ENCODE measurements around the gene LKAAEAR1. TPM values are rescaled to one million over a fixed set of nuclear protein-coding genes. Genes with fewer than 3 reads are reported as not detected.

Gene LKAAEAR1
- total and polyA plus RNA-seq, 2 of the 13 experiments (the other 11 are each of a cell fraction or from before 2014, with no cell fraction given), result not detected

DNA sequence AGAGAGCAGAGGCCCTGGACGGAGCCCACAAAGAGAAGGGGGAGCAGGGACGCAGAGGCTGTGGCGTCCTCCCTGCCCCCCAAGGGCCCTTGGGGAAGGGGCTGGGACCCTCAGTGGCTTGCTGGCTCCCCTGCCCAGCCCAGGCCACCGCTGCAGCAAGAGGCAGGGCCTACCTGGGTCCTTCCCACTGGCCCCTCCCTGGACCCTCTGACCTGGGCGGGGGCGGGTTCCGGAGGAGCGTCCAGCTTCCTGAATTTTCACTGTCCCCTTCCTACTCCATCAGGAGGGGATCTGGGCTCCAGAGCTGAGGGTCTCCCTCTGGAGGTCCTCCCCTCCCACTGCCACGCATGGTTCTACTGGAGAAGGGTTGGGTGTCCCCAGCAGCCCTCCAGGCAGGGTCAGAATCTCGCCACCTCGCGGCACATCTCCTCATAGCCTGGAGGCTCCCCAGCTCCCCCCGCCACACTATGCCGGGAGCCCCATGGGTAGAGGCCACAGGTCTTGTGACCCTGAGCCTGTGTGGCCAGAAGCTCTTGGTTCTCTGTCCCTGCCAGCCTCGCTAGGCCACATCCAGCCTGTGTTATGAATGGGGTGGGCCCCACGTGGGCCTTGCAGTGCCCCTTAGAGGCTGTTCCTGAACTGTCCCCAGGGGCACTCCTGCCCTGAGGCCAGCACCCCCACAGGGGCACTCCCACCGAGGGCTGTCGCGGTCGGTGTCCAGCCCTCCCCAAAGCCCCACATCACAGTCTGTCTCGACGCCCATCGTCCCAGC is 33.8 kb downstream of the LKAAEAR1 start (continued):
- TF ChIP-seq, protein P1, sequence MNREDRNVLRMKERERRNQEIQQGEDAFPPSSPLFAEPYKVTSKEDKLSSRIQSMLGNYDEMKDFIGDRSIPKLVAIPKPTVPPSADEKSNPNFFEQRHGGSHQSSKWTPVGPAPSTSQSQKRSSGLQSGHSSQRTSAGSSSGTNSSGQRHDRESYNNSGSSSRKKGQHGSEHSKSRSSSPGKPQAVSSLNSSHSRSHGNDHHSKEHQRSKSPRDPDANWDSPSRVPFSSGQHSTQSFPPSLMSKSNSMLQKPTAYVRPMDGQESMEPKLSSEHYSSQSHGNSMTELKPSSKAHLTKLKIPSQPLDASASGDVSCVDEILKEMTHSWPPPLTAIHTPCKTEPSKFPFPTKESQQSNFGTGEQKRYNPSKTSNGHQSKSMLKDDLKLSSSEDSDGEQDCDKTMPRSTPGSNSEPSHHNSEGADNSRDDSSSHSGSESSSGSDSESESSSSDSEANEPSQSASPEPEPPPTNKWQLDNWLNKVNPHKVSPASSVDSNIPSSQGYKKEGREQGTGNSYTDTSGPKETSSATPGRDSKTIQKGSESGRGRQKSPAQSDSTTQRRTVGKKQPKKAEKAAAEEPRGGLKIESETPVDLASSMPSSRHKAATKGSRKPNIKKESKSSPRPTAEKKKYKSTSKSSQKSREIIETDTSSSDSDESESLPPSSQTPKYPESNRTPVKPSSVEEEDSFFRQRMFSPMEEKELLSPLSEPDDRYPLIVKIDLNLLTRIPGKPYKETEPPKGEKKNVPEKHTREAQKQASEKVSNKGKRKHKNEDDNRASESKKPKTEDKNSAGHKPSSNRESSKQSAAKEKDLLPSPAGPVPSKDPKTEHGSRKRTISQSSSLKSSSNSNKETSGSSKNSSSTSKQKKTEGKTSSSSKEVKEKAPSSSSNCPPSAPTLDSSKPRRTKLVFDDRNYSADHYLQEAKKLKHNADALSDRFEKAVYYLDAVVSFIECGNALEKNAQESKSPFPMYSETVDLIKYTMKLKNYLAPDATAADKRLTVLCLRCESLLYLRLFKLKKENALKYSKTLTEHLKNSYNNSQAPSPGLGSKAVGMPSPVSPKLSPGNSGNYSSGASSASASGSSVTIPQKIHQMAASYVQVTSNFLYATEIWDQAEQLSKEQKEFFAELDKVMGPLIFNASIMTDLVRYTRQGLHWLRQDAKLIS (CRISPR knock-in tag; IDR thresholded peaks at IDR 0.05), result peak; percentile 29; the same call in 1 of the 2 replicates
- TF ChIP-seq, protein P2, sequence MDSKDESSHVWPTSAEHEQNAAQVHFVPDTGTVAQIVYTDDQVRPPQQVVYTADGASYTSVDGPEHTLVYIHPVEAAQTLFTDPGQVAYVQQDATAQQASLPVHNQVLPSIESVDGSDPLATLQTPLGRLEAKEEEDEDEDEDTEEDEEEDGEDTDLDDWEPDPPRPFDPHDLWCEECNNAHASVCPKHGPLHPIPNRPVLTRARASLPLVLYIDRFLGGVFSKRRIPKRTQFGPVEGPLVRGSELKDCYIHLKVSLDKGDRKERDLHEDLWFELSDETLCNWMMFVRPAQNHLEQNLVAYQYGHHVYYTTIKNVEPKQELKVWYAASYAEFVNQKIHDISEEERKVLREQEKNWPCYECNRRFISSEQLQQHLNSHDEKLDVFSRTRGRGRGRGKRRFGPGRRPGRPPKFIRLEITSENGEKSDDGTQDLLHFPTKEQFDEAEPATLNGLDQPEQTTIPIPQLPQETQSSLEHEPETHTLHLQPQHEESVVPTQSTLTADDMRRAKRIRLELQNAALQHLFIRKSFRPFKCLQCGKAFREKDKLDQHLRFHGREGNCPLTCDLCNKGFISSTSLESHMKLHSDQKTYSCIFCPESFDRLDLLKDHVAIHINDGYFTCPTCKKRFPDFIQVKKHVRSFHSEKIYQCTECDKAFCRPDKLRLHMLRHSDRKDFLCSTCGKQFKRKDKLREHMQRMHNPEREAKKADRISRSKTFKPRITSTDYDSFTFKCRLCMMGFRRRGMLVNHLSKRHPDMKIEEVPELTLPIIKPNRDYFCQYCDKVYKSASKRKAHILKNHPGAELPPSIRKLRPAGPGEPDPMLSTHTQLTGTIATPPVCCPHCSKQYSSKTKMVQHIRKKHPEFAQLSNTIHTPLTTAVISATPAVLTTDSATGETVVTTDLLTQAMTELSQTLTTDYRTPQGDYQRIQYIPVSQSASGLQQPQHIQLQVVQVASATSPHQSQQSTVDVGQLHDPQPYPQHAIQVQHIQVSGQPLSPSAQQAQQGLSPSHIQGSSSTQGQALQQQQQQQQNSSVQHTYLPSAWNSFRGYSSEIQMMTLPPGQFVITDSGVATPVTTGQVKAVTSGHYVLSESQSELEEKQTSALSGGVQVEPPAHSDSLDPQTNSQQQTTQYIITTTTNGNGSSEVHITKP (CRISPR knock-in tag; IDR thresholded peaks at IDR 0.05; ENCODE audit: low read depth), result peak; percentile 32; the same call in 1 of the 2 replicates
- TF ChIP-seq ZNF607 (CRISPR knock-in tag; IDR thresholded peaks at IDR 0.05; ENCODE audit: borderline replicate concordance) (peak; percentile 62; the same call in 1 of the 2 replicates), TMF1 (CRISPR knock-in tag; IDR thresholded peaks at IDR 0.05; ENCODE audit: low read depth) (no peak), ZIK1 (CRISPR knock-in tag; IDR thresholded peaks at IDR 0.05; ENCODE audit: borderline replicate concordance, low read depth) (peak; percentile 76), ZNF251 (CRISPR knock-in tag; IDR thresholded peaks at IDR 0.05) (no peak), IKZF4 (CRISPR knock-in tag; IDR thresholded peaks at IDR 0.05; ENCODE audit: borderline replicate concordance, low read depth, not compliant biosample characterization) (peak; percentile 81), REL (CRISPR knock-in tag; conservative IDR thresholded peaks at IDR 0.05) (no peak), SAFB2 (CRISPR knock-in tag; IDR thresholded peaks at IDR 0.05; ENCODE audit: borderline replicate concordance, low read depth) (no peak), ZNF766 (CRISPR knock-in tag; IDR thresholded peaks at IDR 0.05; ENCODE audit: borderline replicate concordance) (peak; percentile 98), STAT5B (CRISPR knock-in tag; IDR thresholded peaks at IDR 0.05) (peak; percentile 15; the same call in 1 of the 2 replicates), CC2D1A (CRISPR knock-in tag; IDR thresholded peaks at IDR 0.05) (0 out of 2 replicates have a peak, but pooled peaks have one; percentile 63), ZFP37 (CRISPR knock-in tag; IDR thresholded peaks at IDR 0.05; ENCODE audit: borderline replicate concordance) (peak; percentile 94), ZNF264 (CRISPR knock-in tag; IDR thresholded peaks at IDR 0.05) (peak; percentile 70; the same call in 1 of the 2 replicates), ZBTB1 (CRISPR knock-in tag; IDR thresholded peaks at IDR 0.05; ENCODE audit: borderline replicate concordance) (no peak; the same call in 1 of the 2 replicates)
- TF ChIP-seq, protein P3, sequence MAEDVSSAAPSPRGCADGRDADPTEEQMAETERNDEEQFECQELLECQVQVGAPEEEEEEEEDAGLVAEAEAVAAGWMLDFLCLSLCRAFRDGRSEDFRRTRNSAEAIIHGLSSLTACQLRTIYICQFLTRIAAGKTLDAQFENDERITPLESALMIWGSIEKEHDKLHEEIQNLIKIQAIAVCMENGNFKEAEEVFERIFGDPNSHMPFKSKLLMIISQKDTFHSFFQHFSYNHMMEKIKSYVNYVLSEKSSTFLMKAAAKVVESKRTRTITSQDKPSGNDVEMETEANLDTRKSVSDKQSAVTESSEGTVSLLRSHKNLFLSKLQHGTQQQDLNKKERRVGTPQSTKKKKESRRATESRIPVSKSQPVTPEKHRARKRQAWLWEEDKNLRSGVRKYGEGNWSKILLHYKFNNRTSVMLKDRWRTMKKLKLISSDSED (CRISPR knock-in tag; IDR thresholded peaks at IDR 0.05), result 0 out of 2 replicates have a peak, but pooled peaks have one; percentile 18
- TF ChIP-seq, protein P4, sequence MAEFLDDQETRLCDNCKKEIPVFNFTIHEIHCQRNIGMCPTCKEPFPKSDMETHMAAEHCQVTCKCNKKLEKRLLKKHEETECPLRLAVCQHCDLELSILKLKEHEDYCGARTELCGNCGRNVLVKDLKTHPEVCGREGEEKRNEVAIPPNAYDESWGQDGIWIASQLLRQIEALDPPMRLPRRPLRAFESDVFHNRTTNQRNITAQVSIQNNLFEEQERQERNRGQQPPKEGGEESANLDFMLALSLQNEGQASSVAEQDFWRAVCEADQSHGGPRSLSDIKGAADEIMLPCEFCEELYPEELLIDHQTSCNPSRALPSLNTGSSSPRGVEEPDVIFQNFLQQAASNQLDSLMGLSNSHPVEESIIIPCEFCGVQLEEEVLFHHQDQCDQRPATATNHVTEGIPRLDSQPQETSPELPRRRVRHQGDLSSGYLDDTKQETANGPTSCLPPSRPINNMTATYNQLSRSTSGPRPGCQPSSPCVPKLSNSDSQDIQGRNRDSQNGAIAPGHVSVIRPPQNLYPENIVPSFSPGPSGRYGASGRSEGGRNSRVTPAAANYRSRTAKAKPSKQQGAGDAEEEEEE (CRISPR knock-in tag; IDR thresholded peaks at IDR 0.05; ENCODE audit: borderline replicate concordance), result no peak

Data from HepG2 (cell line).